Measurements from ENCODE around the gene ALPP.

The ALPP gene

DNA sequence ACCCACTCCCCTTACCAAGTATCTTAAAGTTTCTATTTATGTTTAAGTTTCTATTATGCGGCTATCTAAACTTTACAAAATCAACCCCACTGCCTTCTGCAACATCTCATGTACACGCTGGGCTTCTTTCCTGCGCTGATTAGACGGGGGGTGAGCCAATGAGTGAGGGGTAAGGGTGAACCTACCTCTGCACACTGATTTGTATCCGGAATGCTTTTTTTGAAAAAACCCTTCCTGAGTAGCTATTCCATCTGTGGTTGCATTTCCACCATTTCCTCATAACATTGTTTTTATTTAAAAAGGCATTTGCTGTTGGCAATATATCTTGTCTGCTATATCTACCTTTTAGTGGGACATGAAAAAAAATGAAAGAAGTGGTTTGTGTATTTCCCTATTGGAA, 34.4 kb downstream of the ALPP start:
- no peak overlapping the region for H3K4me3 ChIP-seq (ENCODE audit: low read length)
- no peak for DNase-seq (ENCODE audit: low read depth)
- TF ChIP-seq, protein P1, sequence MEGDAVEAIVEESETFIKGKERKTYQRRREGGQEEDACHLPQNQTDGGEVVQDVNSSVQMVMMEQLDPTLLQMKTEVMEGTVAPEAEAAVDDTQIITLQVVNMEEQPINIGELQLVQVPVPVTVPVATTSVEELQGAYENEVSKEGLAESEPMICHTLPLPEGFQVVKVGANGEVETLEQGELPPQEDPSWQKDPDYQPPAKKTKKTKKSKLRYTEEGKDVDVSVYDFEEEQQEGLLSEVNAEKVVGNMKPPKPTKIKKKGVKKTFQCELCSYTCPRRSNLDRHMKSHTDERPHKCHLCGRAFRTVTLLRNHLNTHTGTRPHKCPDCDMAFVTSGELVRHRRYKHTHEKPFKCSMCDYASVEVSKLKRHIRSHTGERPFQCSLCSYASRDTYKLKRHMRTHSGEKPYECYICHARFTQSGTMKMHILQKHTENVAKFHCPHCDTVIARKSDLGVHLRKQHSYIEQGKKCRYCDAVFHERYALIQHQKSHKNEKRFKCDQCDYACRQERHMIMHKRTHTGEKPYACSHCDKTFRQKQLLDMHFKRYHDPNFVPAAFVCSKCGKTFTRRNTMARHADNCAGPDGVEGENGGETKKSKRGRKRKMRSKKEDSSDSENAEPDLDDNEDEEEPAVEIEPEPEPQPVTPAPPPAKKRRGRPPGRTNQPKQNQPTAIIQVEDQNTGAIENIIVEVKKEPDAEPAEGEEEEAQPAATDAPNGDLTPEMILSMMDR (conservative IDR thresholded peaks at IDR 0.05; ENCODE audit: low read length) = no peak

DNA sequence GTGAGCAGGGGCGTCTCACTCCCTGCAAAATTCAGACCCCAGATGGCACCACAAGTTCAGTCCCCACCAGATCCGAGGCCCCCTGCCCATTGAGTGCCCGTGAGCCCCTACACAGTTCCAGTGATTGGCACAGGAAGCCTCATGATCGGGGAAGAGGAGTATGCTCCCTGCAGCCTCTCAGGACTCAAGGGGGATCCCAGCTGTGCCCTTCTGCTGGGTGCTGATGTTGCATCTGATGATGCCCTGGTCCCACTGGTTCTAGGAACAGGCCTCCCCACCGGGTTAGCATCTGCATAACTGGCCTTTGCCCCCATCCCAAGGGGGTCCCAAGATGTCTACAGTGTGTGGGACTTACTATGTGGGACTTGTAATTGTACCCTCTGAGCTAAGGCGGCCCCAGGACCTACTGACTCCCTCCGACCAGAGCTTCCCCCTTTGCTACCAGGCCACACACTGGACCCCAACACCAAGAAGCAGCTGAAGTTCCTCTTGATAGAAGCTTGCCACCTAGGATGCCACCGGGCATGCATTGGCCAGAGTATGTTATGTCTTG, 36.7 kb downstream of the ALPP start:
- H3K4me3 ChIP-seq (ENCODE audit: low read length) = no peak overlapping the region
- TF ChIP-seq, protein P1 (conservative IDR thresholded peaks at IDR 0.05; ENCODE audit: low read length) = no peak
- no peak for DNase-seq (ENCODE audit: low read depth)

DNA sequence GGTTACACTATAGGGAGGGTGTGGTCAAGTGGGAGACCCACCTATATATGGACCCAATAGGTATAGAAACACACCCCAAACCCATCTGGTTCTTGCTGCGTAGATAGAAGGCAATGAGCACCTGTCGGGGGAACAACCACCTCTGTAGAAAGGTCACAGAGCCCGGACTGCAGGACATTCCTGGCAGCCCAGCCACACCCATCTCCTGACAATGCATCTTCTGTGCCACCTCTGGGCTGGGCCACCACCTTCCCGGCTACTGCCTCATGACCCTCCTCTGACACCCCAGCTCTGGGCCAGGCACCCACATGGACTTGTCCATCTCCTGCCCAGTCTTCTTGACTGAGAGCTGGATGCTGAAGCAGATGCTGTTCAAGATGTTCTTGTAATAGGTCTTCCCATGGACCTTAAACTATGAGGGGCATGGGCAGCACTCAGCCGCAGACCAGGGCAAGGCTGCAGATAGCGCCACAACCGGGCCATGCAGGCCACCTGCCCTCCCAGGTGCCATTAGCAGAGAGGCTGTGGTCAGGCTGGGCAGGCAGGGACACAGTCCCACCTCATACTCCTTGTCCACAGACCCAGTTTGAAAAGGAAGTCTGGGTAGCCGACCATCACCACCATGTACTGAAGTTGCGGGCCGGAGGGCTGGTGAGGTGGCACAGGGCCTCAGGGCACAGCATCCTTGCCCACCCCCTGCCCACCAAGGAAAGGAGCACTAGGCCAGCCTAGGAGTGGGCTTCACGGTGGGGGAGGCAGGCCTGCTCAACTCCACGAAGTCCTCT, 37.4 kb downstream of the ALPP start:
- TF ChIP-seq, protein P1 (conservative IDR thresholded peaks at IDR 0.05; ENCODE audit: low read length) = no peak
- DNase-seq (ENCODE audit: low read depth) = no peak
- H3K4me3 ChIP-seq (ENCODE audit: low read length) = no peak overlapping the region

DNA sequence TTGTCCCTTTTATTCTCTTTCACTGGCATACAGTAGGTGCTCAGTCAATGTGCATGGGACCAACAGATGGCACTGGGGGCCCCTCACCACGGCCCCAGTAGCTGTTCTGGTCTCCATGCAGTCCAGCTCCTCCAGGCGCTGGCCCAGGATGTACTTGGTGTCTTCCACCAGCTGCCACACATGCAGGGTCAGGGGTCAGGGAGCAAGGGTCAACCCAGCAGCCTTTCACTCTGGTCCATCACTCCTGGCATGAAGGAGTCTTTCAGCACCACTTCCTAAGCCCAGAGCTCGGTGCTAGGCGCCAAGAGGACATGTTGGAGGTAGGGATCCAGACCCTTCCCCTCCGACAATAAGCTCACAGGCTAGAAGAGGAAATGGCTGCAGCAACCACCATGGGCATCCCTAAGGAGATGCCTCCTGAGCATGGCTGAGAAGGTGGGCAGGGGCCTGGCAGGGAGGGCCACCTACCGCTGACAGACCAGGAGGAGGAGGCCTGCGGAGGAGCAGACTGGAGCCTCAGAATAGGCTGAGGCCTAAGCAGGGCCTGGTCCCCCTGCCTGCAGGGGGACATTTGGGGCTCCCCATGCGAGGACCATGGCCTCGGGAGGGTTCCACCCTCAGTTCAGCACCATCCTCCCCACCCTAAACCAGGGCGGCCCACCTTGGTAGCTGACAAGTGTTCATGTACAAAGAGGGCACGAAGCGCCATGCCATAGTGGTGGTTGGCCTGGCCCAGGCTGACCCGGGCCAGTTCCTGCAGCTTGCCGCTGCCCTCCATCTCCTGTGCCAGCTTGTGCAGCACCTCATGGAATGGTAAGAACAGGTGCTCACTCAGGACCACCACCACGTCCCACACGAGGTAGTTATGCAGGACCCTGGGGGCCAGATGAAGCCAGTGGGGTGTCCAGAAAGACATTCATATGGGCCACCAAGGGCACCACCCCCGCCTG, 38.2 kb downstream of the ALPP start:
- no peak for DNase-seq (ENCODE audit: low read depth)
- TF ChIP-seq, protein P1 (conservative IDR thresholded peaks at IDR 0.05; ENCODE audit: low read length) = no peak
- no peak overlapping the region for H3K4me3 ChIP-seq (ENCODE audit: low read length)

DNA sequence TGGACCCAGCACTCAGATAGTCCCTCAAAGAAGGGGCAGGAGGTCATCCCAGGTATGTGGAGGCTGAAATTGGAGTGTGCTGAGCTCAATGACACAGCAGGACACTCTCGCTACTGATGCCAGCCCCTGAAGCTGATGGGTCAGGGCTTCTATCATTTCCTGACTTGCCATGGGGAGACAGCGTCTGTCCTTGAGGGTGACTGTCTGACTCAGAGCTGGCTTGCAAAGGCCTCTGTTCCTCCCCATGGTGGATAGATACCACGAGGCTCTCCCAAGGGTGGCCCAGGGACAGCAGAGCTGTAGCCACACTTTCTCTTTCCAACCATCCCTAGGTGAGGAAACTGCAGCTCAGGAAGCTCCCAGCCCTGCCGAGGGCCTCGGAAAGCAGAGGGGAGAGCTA, 38.9 kb downstream of the ALPP start:
- no peak overlapping the region for H3K4me3 ChIP-seq (ENCODE audit: low read length)
- no peak for DNase-seq (ENCODE audit: low read depth)
- TF ChIP-seq, protein P1 (conservative IDR thresholded peaks at IDR 0.05; ENCODE audit: low read length) = no peak

DNA sequence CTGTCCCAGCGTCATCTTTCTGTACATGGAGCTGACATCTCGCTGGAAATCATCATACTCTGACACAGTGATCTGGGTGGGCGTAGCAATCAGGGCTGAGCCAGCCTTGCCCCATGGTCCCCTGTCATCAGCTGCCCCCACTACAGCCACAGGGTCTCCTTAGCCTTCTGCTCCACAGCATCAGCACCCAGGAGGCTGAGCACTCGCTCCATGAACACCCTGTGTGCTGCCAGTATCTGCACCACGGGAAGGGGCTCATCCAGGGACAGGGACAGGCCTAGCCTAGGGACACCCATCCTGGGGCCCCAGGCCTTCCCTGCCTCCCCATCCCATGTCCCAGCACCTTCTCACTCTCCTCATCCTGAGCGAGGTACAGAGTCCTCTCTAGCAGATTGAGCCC, 39.5 kb downstream of the ALPP start:
- no peak for DNase-seq (ENCODE audit: low read depth)
- TF ChIP-seq, protein P1 (conservative IDR thresholded peaks at IDR 0.05; ENCODE audit: low read length) = no peak
- no peak overlapping the region for H3K4me3 ChIP-seq (ENCODE audit: low read length)
